Chondrocyte (in vitro differentiated cells): Measurements from ENCODE around the gene SHISAL2B. TPM values are rescaled to one million over a fixed set of nuclear protein-coding genes. Genes with fewer than 3 reads are reported as not detected.

Experiments used
- DNase-seq: peaks from one replicate; pipeline ENCODE4 v3.0.0; 2021; ENCODE audit warnings: mixed read lengths, low spot score
- H3K27ac Mint-ChIP-seq: one replicate; pipeline ENCODE4 v1.8.0; 2021; ENCODE audit warnings: mild to moderate bottlenecking, moderate library complexity, mixed read lengths; ENCODE audit not compliant: unreplicated experiment
- H3K27me3 Mint-ChIP-seq: 2 replicates; pipeline ENCODE4 v1.8.0; 2021; ENCODE audit warnings: low read depth, mixed read lengths
- H3K36me3 Mint-ChIP-seq: 2 replicates; pipeline ENCODE4 v1.8.0; 2021; ENCODE audit warnings: low read depth, mixed read lengths
- H3K4me1 Mint-ChIP-seq: 2 replicates; pipeline ENCODE4 v1.8.0; 2021; ENCODE audit warnings: low read depth, mild to moderate bottlenecking, mixed read lengths
- H3K4me3 Mint-ChIP-seq: one replicate; pipeline ENCODE4 v1.8.0; 2021; ENCODE audit warnings: mild to moderate bottlenecking, moderate library complexity, mixed read lengths; ENCODE audit not compliant: unreplicated experiment
- H3K9me3 Mint-ChIP-seq: 2 replicates; pipeline ENCODE4 v1.8.0; 2021; ENCODE audit warnings: low read depth, mixed read lengths
- CTCF ChIP-seq: fragments of 200-600 bp; sonication (generic); IDR thresholded peaks from 2 replicates; pipeline ENCODE4 v1.5.0; 2021; ENCODE audit warnings: antibody characterized with exemption, mild to moderate bottlenecking, moderate library complexity
- total RNA-seq: library from RNA; stranded (reverse); gene quantifications from 3 replicates; pipeline ENCODE4 v1.2.1, GENCODE V29; 2021

Gene SHISAL2B
- total RNA-seq, 1 donor from 2014 or later = not detected

- no peak overlapping the region for H3K4me3 Mint-ChIP-seq
- TF ChIP-seq CTCF = no peak
- peaks cover 22% of the 10 kb centered on the region for H3K27me3 Mint-ChIP-seq
- H3K36me3 Mint-ChIP-seq = no peaks in the 10 kb centered on the region
- no peaks in the 10 kb centered on the region for H3K4me1 Mint-ChIP-seq
- no peak overlapping the region for H3K27ac Mint-ChIP-seq
- DNase-seq = no peak
- no peaks in the 10 kb centered on the region for H3K9me3 Mint-ChIP-seq
These were observed 23.2 kb upstream of the SHISAL2B start for GRCh38 chr5:64667068-64667467.

- no peak overlapping the region for H3K4me3 Mint-ChIP-seq
- H3K27me3 Mint-ChIP-seq = peaks cover 29% of the 10 kb centered on the region
- H3K36me3 Mint-ChIP-seq = no peaks in the 10 kb centered on the region
- H3K4me1 Mint-ChIP-seq = no peaks in the 10 kb centered on the region
- TF ChIP-seq CTCF = no peak
- DNase-seq = no peak
- H3K27ac Mint-ChIP-seq = no peak overlapping the region
- H3K9me3 Mint-ChIP-seq = peaks cover 3% of the 10 kb centered on the region
These were observed 20.0 kb upstream of the SHISAL2B start for GRCh38 chr5:64670277-64670676.

GRCh38 chr5:64671678-64672077 lies 18.6 kb upstream of the SHISAL2B start:
- Mint-ChIP-seq H3K27ac (no peak overlapping the region), H3K27me3 (peaks cover 31% of the 10 kb centered on the region), H3K4me1 (no peaks in the 10 kb centered on the region), H3K4me3 (no peak overlapping the region), H3K9me3 (peaks cover 3% of the 10 kb centered on the region), H3K36me3 (no peaks in the 10 kb centered on the region)
- no peak for DNase-seq
- no peak for TF ChIP-seq CTCF

DNA sequence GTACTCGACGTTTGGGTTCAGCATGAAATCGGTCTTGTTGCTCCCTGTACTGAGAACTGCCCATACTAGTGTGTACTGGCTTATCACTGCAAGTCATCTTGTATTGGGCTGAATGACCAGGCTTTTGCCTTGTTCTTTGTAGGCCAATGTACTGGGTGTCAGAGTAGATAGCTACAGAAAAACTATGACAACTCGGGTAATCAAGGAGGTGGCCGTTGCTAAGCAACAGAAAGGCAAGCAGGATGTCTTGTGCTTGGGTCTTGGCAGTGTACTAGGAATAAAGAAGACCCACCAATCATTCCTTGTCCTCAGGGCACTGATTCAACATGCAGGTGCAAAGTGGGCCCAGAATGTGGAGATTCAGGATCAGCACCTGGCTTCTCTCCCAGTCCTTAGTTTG lies 11.9 kb upstream of the SHISAL2B start:
- no peak for DNase-seq
- H3K4me3 Mint-ChIP-seq = no peak overlapping the region
- H3K4me1 Mint-ChIP-seq = no peaks in the 10 kb centered on the region
- H3K9me3 Mint-ChIP-seq = no peaks in the 10 kb centered on the region
- H3K27ac Mint-ChIP-seq = no peak overlapping the region
- H3K27me3 Mint-ChIP-seq = peaks cover 37% of the 10 kb centered on the region
- no peaks in the 10 kb centered on the region for H3K36me3 Mint-ChIP-seq
- TF ChIP-seq CTCF = no peak

- H3K27me3 Mint-ChIP-seq = peaks cover 32% of the 10 kb centered on the region
- H3K9me3 Mint-ChIP-seq = no peaks in the 10 kb centered on the region
- TF ChIP-seq CTCF = no peak
- H3K27ac Mint-ChIP-seq = no peak overlapping the region
- no peak overlapping the region for H3K4me3 Mint-ChIP-seq
- no peaks in the 10 kb centered on the region for H3K36me3 Mint-ChIP-seq
- H3K4me1 Mint-ChIP-seq = no peaks in the 10 kb centered on the region
- no peak for DNase-seq
These were observed 10.0 kb upstream of the SHISAL2B start for GRCh38 chr5:64680289-64680688.
